GM18951 (cell line): Measurements from ENCODE around the gene FILIP1L.

Experiments
- POLR2A ChIP-seq: IDR thresholded peaks from 4 replicates; pipeline ENCODE4 v1.6.1; 2011; ENCODE audit warnings: mild to moderate bottlenecking; ENCODE audit not compliant: insufficient read length, insufficient read depth; ENCODE audit errors: extremely low read depth
- in situ Hi-C: fragments of 300-500 bp; cut with MboI; formaldehyde crosslinking; loops from one replicate; pipeline ENCODE4 v1.12.0; 2022; ENCODE audit warnings: low sequenced_read_pairs, mixed read lengths, inconsistent platforms; ENCODE audit not compliant: unreplicated experiment

Gene FILIP1L

GRCh38 chr3:100005665-100006393 lies 108.5 kb downstream of the FILIP1L start:
- in situ Hi-C loops: no loop called here
- no peak for TF ChIP-seq POLR2A

- in situ Hi-C loops: no loop called here
- TF ChIP-seq POLR2A: no peak
Observed at GRCh38 chr3:100004931-100005330, 109.4 kb downstream of the FILIP1L start.

GRCh38 chr3:100003609-100004503 lies 110.4 kb downstream of the FILIP1L start:
- in situ Hi-C loops: no loop called here
- no peak for TF ChIP-seq POLR2A

DNA sequence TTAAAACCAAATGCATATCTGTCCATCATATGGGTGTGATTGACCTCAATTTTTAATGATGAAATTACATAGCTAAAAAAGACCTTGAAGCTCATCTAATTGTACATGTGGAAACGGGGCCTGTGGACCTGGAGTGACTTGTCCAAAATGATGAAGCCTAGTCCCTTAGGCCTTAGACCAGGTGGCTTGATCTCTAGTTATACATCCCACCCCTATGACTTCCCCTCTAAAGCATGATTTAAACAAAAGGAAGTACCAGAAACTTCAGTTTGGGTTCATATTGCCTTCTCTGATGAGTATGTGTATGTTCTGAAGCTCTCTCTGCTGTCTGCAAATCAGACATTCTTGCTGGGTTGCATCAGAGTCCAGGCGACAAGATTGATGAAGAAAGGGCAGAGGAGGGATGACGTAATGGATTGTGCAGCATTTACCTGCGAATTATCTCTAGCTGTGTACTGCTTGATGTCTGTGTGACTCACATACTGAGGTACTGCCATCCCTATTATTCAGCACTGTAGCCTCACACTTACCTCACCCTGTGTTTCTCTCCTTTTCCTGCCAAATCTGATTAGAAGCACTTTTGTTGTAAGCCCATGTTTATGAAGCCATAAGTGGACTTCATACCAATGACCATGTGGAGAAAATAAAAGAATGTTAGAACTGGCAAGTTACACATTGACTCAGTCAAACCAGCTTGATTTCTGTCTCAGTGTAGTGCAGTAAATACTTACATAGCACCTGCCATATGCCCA lies 111.5 kb downstream of the FILIP1L start:
- no peak for TF ChIP-seq POLR2A
- in situ Hi-C loops: no loop called here

DNA sequence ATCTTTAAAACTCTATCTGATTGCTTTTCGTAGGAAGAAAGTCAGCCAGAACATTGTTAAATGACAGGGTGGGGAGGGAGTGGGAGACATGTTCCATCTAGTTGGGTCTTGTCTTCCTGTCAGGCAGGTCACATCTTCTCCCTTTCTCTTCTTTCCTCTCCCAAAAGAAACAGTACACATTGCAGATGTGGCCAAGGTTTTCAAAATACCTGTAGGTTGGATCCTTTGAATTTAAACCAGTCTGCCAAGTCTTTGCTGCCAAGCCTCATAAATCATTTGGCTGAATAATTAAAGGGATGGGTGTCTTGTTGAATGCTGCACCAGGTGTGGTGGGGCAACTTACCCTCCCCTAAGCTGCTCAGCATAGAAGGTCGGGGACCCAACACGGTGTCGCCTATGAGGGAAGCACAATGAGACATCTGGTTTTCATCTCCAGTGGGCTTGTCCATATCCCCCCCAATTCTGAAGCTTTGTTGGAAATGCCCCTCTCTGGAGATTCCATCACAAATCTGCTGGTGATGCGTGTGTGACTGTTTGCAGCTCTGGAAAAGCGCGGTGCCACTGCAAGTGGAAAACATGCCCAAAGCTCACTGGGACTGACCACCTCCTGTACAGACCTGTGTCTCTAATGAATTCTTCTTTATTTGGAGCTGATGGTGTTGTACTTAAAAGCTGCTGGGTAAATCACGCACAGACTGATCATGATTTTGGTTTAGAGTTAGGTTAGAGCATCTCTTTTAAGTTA lies 112.6 kb downstream of the FILIP1L start:
- in situ Hi-C loops: no loop called here

GRCh38 chr3:100001083-100001482 lies 113.2 kb downstream of the FILIP1L start:
- no peak for TF ChIP-seq POLR2A
- in situ Hi-C loops: no loop called here

More for the DNA sequence above, 112.6 kb downstream of the FILIP1L start:
- TF ChIP-seq POLR2A: no peak

DNA sequence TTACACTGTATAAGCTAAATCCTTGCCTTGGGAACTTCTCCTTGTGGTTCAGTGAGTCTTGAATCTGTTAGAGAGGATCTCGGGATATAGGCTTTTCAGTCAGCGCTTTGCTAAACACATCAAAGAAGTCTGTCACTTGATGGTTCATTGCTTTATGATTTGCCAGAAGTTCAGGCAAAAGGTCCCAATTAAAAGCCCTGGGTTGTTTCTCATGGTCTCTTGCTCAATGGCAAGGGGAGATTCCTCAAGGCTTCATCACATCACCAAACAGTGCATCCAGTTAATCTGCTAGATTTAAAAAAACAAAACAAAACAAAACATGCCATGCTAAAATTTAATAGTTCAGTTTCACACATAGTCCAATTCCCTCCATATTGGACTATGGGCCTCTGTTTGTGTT lies 114.8 kb downstream of the FILIP1L start:
- in situ Hi-C loops: no loop called here
- TF ChIP-seq POLR2A: no peak

GRCh38 chr3:99997293-99997692 lies 117.0 kb downstream of the FILIP1L start:
- TF ChIP-seq POLR2A: no peak
- in situ Hi-C loops: no loop called here

GRCh38 chr3:99990179-99990578 lies 124.1 kb downstream of the FILIP1L start:
- TF ChIP-seq POLR2A: no peak
- in situ Hi-C loops: no loop called here

DNA sequence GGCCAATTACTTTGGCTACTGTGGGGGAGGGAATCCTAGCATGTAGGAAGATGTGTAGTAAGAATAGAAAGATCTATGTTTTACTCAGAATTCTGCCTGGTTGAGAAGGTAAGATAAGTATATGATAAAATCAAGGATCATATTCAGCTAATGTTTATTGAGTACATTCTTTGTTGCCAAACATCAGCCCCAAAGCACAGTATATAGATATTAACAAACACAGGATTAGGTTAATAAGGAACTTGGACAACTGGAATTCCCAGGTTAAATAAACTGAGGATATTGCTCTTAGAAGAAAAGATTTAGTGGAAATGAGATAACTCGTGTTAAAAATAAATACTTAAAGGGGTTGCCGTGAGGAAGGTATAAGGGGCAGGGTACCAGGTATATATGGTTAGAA lies 129.6 kb downstream of the FILIP1L start:
- in situ Hi-C loops: no loop called here

GRCh38 chr3:99984139-99984538 lies 130.2 kb downstream of the FILIP1L start:
- in situ Hi-C loops: no loop called here
- no peak for TF ChIP-seq POLR2A

More for the DNA sequence above, 129.6 kb downstream of the FILIP1L start:
- TF ChIP-seq POLR2A: no peak

DNA sequence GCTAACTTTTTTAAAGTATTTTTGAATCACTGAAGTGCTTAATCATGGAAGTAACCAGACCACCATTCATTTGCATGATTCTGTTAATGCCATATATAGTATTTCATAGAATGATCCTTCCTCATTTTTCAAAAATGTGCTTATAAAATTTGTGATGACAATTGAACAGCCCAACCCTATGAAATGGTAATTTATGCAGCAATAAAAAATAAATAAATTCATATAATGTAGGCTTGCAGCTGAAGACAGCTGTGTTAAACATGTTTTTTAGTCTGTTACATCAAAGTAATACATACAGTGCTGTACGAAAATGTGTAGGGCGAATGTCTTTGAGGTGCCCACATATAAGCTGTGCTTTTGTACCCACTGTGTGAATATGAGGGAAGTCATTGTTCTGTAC lies 131.7 kb downstream of the FILIP1L start:
- no peak for TF ChIP-seq POLR2A
- in situ Hi-C loops: no loop called here
